Erythroblast (primary cell): ENCODE results near the gene PUDP.

ENCODE experiments used
- DNase-seq, 2 experiments: peaks; one replicate each; lab custom pipeline; 2025; lab: John Stamatoyannopoulos, UW
- GATA1 ChIP-seq: IDR thresholded peaks from 2 replicates; pipeline ENCODE4 v1.6.1; 2011; ENCODE audit warnings: low read depth, mild to moderate bottlenecking, control low read depth, low read length, moderate library complexity
- POLR2A ChIP-seq: IDR thresholded peaks from 2 replicates; pipeline ENCODE4 v1.6.1; 2011; ENCODE audit warnings: mild to moderate bottlenecking, low read length

PUDP gene

GRCh38 chrX:7139202-7140081 is 8.5 kb downstream of the PUDP start:
- no peak for TF ChIP-seq GATA1
- TF ChIP-seq POLR2A, result no peak
- no peak for DNase-seq

GRCh38 chrX:7134981-7135380 is 13.0 kb downstream of the PUDP start:
- DNase-seq, result no peak
- TF ChIP-seq POLR2A (no peak), GATA1 (no peak)

- TF ChIP-seq GATA1, result no peak
- no peak for TF ChIP-seq POLR2A
- DNase-seq, result no peak
Measured at GRCh38 chrX:7133050-7133440, 14.9 kb downstream of the PUDP start.

GRCh38 chrX:7132335-7133049 is 15.5 kb downstream of the PUDP start:
- DNase-seq, result peak; percentile 75
- no peak for TF ChIP-seq GATA1
- TF ChIP-seq POLR2A, result no peak

GRCh38 chrX:7131621-7132020 is 16.3 kb downstream of the PUDP start:
- DNase-seq, result no peak
- no peak for TF ChIP-seq GATA1
- TF ChIP-seq POLR2A, result no peak

- no peak for DNase-seq
- TF ChIP-seq POLR2A (no peak), GATA1 (no peak)
Measured at GRCh38 chrX:7127056-7127455, 20.9 kb downstream of the PUDP start.

GRCh38 chrX:7120878-7121219 is 27.1 kb downstream of the PUDP start:
- TF ChIP-seq GATA1, result no peak
- no peak for TF ChIP-seq POLR2A
- no peak for DNase-seq

GRCh38 chrX:7119950-7120877 is 27.7 kb downstream of the PUDP start:
- no peak for DNase-seq
- TF ChIP-seq GATA1 (no peak), POLR2A (no peak)

GRCh38 chrX:7117587-7117986 is 30.4 kb downstream of the PUDP start:
- DNase-seq, result peak in 1 of 2 experiments; percentile 0
- no peak for TF ChIP-seq POLR2A

- TF ChIP-seq GATA1 (no peak), POLR2A (no peak)
- no peak for DNase-seq
Measured at GRCh38 chrX:7116081-7116480, 31.9 kb downstream of the PUDP start.

- no peak for DNase-seq
- TF ChIP-seq GATA1 (no peak), POLR2A (no peak)
Measured at GRCh38 chrX:7115557-7115956, 32.4 kb downstream of the PUDP start.

GRCh38 chrX:7112071-7112470 is 35.9 kb downstream of the PUDP start:
- TF ChIP-seq GATA1, result no peak
- DNase-seq, result no peak

- DNase-seq, result no peak
- TF ChIP-seq GATA1 (no peak), POLR2A (no peak)
Measured at GRCh38 chrX:7111518-7111917, 36.4 kb downstream of the PUDP start.

- no peak for DNase-seq
- no peak for TF ChIP-seq GATA1
- no peak for TF ChIP-seq POLR2A
Measured at GRCh38 chrX:7110821-7111276, 37.1 kb downstream of the PUDP start.
